ENCODE measurements around the gene UBASH3A.

The UBASH3A gene

DNA sequence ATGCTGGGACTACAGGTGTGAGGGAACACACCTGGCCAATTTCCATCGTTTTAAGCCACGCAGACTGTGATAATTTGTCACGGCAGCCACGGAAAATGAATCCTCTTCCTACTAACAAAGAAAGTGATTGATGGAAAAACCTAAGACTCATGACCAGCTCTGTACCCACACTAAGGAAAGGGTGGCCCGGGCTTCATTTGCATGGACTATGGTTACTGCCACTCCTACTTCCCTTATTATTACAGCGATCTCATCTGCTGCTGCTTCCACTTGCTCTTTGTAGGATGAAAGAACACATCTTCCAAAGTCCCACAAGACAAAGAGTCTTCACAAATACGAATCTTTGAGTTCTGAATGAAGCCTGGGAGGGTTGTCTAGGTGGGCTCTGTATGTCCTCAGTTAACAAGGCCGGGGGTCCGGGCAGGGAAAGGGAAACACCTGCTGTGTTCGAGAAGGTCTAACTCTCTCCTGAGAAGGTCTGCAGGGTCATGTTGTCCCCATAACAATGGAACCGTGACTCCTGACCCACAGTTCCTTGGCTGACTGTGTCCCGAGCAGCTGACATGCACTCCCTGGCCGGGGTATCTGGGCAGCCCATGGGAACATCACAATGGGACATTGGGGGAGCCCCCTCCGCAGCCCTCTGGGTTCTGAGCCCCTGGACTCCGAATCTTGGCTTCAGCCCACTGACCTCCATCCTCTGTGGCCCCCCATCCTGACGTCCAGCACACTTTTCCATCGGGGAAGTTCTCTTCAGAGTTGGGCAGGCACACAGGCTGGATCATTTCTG lies 24.1 kb upstream of the UBASH3A start:
- TF ChIP-seq, protein P1, sequence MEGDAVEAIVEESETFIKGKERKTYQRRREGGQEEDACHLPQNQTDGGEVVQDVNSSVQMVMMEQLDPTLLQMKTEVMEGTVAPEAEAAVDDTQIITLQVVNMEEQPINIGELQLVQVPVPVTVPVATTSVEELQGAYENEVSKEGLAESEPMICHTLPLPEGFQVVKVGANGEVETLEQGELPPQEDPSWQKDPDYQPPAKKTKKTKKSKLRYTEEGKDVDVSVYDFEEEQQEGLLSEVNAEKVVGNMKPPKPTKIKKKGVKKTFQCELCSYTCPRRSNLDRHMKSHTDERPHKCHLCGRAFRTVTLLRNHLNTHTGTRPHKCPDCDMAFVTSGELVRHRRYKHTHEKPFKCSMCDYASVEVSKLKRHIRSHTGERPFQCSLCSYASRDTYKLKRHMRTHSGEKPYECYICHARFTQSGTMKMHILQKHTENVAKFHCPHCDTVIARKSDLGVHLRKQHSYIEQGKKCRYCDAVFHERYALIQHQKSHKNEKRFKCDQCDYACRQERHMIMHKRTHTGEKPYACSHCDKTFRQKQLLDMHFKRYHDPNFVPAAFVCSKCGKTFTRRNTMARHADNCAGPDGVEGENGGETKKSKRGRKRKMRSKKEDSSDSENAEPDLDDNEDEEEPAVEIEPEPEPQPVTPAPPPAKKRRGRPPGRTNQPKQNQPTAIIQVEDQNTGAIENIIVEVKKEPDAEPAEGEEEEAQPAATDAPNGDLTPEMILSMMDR (IDR thresholded peaks at IDR 0.05; ENCODE audit: extremely low read depth, missing control alignments) = no peak
- no peak for DNase-seq (ENCODE audit: low spot score)

DNA sequence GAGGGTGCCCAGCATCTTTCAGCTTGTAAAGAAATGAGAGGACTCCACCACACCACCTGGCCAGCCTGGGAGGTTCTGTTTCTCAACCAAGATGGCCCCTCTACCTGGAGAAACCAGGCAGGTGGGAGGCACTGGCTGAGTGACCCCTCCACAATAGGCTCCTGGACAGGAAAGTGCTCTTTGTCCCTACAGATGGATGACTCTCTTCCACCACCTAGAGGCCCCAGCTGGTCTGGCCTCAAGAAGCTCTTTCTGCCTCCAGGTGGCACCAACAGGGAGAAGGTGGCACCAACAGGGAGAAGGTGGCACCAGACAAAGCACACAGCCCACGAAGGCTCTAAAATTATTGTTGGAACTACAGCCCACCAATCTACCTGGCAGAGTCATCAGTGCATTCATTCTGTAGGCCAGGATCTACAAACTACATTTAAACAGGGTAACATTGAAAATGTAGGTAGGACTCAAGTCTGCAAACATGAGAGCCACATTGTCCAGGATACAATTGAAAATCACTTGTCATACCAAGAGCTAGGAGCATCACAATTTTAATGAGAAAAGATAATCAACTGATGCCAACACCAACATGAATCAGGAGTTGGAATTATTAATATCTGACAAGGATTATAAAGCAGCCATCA lies 22.2 kb upstream of the UBASH3A start:
- DNase-seq (ENCODE audit: low spot score) = no peak
- TF ChIP-seq, protein P1 (IDR thresholded peaks at IDR 0.05; ENCODE audit: extremely low read depth, missing control alignments) = peak; percentile 10

DNA sequence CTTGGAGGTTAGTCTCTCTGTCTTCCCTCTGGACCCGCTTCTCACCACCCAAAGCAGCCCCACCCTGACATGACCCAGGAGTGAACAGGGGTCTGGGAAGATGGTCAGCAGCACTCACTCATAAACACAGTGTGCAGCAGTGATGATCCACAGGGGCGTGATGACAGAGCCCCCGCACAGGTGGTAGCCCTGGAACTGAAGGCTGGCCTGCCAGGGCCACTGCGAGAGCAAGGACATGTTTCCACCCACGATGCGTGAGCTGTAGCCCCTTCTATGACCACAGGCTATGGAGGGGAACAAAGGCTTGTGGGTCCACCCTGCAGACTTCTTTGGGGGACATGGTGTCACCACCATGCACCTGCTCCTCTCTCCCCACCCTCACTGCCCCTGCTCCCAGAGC lies 20.8 kb upstream of the UBASH3A start:
- DNase-seq (ENCODE audit: low spot score) = no peak
- TF ChIP-seq, protein P1 (IDR thresholded peaks at IDR 0.05; ENCODE audit: extremely low read depth, missing control alignments) = no peak

DNA sequence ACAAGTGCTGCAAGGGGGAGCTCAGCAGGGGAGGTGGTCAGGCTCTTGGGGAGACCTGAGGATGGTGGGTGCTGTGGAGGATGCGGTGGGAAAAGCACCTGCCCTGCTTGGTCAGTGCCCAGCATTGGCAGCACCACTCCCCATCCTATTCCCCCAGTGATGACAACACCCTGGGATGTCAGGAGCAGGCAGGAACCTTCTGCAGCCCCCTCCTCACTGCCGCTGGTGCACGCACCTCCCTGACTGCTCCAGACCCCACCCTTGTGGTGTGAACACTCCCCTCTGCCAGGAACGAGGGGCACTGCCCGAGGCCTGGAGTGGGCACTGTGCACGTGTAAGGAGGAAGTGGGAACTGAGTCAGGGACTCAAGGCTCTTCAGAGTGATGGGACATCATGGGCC lies 20.4 kb upstream of the UBASH3A start:
- no peak for DNase-seq (ENCODE audit: low spot score)
- TF ChIP-seq, protein P1 (IDR thresholded peaks at IDR 0.05; ENCODE audit: extremely low read depth, missing control alignments) = no peak

DNA sequence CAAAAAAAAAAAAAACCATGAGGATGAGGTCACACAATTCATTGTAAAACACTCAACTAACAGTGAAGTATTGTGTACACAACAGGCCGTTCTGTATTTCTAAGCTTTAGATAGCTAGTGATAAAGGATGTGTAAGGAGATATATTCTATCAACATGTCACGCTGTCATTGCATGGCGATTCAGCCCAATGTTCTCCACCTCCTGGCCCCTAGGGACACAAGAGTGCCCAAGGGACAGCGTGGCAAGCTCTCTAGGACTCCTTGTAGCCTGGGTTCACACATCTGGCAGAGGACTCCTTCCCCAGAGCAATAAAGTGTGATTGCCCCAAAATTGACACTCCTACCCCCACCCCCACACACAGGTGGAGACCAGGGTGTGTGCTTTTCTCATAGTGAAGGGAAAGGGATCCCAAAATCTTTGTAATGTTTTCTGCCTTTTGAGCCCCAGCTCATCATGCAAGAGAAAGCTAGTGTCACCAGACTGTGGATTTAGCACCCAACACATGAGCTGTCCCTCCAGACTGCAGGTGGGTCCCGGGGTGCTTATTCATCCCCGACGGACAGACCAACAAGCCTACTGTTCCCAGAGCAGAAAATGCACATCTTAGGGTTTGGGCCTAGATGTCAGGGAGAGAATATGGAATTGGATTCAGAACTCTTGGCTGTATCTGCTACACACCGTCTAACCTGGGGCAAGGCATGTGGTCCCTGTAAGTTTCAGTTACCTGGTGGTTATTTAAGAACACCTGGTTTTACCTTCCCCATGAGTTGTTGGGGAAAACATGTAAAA lies 19.4 kb upstream of the UBASH3A start:
- TF ChIP-seq, protein P1 (IDR thresholded peaks at IDR 0.05; ENCODE audit: extremely low read depth, missing control alignments) = no peak
- DNase-seq (ENCODE audit: low spot score) = no peak

DNA sequence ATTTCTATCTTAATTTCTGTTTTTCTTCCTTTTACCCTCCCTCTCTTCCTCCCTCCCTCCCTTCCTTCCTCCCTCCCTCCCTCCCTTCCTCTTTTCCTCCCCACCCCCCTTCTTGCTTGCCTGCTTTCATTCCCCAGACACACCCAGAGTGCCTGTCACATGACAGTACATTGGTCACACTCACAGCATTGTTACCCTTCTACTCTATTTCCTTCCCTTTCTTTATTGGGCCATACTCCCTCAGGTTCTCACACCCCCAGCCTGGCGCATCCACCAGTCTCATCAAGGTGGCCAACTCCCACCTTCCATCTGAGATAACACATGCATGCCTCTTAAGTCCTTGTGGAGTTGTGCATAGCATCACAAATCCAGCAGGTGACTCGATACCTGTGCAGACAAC lies 18.7 kb upstream of the UBASH3A start:
- no peak for DNase-seq (ENCODE audit: low spot score)
- TF ChIP-seq, protein P1 (IDR thresholded peaks at IDR 0.05; ENCODE audit: extremely low read depth, missing control alignments) = no peak

DNA sequence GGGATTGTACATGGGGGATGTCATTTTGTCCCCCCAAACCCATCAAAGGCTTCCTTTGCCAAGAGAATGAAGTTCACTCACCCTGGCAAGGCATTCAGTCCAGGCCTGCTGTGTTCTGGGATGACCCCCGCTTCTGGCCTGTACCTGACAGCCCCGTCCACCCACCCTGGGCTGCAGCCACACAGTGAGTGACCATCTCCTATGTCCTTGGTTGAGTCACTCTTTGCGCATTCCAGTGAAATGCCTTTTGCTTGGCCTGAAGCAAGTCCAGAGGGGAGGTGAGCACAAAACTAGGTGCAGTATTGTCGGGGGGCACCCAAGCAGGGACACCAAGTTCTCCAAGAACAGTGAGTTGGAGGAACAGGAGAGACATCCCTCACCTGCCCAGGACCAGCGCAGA lies 18.1 kb upstream of the UBASH3A start:
- TF ChIP-seq, protein P1 (IDR thresholded peaks at IDR 0.05; ENCODE audit: extremely low read depth, missing control alignments) = no peak
- no peak for DNase-seq (ENCODE audit: low spot score)
